ENCODE results near the gene PTPRN2. TPM values are rescaled to one million over a fixed set of nuclear protein-coding genes. Genes with fewer than 3 reads are reported as not detected.

Gene PTPRN2
- total and polyA plus RNA-seq, 2 of the 8 experiments (the other 6 are each of a cell fraction or from before 2014, with no cell fraction given), result 2.6 to 4.5 TPM

GRCh38 chr7:158520825-158521224 is 66.8 kb downstream of the PTPRN2 start:
- no peak overlapping the region for H2BK20ac ChIP-seq (ENCODE audit: low read length)
- H3K79me2 ChIP-seq (ENCODE audit: control insufficient read depth in 1 of 2, insufficient read depth in 2 of 2, low read length in 2 of 2), result no peaks in the 10 kb centered on the region
- H4K20me1 ChIP-seq (replicated peaks in 1 of 2; ENCODE audit: control insufficient read depth in 1 of 2, insufficient read depth in 2 of 2, low read length in 2 of 2), result peaks cover 0 to 2% of the 10 kb centered on the region in 2 experiments
- H3K36me3 ChIP-seq (ENCODE audit: control insufficient read depth in 2 of 4, insufficient read depth in 4 of 4, low read length in 3 of 4), result no peaks in the 10 kb centered on the region
- no peak overlapping the region for H3K14ac ChIP-seq (ENCODE audit: insufficient read length)
- H3K4me1 ChIP-seq (replicated peaks in 1 of 4; ENCODE audit: control insufficient read depth in 3 of 4, insufficient read depth in 4 of 4, low read length in 3 of 4), result no peaks in the 10 kb centered on the region
- no peak overlapping the region for H2BK12ac ChIP-seq (ENCODE audit: low read depth, low read length)
- DNase-seq (ENCODE audit: low read depth in 1 of 2, low spot score in 2 of 2) (no peak), FAIRE-seq (no peak)
- ChIA-PET POLR2A (ENCODE audit: partially characterized antibody) (no interaction called here), CTCF (ENCODE audit: partially characterized antibody) (no interaction called here)
- no peak overlapping the region for H3K4me2 ChIP-seq (ENCODE audit: insufficient read depth in 1 of 2, low read depth in 2 of 2, low read length in 2 of 2)
- no peak overlapping the region for H2BK15ac ChIP-seq (ENCODE audit: low read length)
- no peak overlapping the region for H2AK5ac ChIP-seq (ENCODE audit: low read depth, low read length)
- H3K56ac ChIP-seq (replicated peaks; ENCODE audit: insufficient read length, low read depth, low read length), result no peak overlapping the region
- H3K23me2 ChIP-seq (ENCODE audit: low read depth, low read length), result no peaks in the 10 kb centered on the region
- 92% methylated on average over 9 of the region's 9 CpGs; no CpG with 5 or more reads in 1 of the 2 experiments for WGBS, 2 experiments (ENCODE audit: extremely low coverage in 1 of 2, insufficient coverage in 1 of 2, insufficient read length in 1 of 2, insufficient replicate concordance in 2 of 2, low coverage in 1 of 2, low lambda C conversion rate in 2 of 2, missing lambda C conversion rate in 1 of 2)
- no peak overlapping the region for H2AFZ ChIP-seq (ENCODE audit: low read length)
- H3K9me3 ChIP-seq (ENCODE audit: insufficient read depth in 2 of 2, low read depth in 1 of 2, low read length in 1 of 2), result peaks cover 12 to 19% of the 10 kb centered on the region in 2 experiments
- no peak overlapping the region for H3K18ac ChIP-seq (ENCODE audit: extremely low read depth, low read length)
- H3K9ac ChIP-seq (replicated peaks in 1 of 4; ENCODE audit: extremely low read depth in 1 of 4, low read depth in 3 of 4, low read length in 3 of 4), result no peak overlapping the region
- no peak overlapping the region for H3K23ac ChIP-seq (ENCODE audit: insufficient read length)
- H4K91ac ChIP-seq (replicated peaks; ENCODE audit: insufficient read length, low read length), result no peak overlapping the region
- no peak overlapping the region for H3K27ac ChIP-seq (ENCODE audit: low read depth, low read length)
- no peak overlapping the region for H3K4me3 ChIP-seq (ENCODE audit: extremely low read depth in 1 of 4, insufficient read depth in 2 of 4, low read depth in 3 of 4, low read length in 4 of 4)
- no peak overlapping the region for H2BK5ac ChIP-seq (ENCODE audit: low read depth, low read length)
- H3K79me1 ChIP-seq (ENCODE audit: low read depth, low read length), result no peaks in the 10 kb centered on the region
- H4K5ac ChIP-seq (ENCODE audit: insufficient read length, low read depth, low read length), result no peak overlapping the region
- no peak overlapping the region for H2BK120ac ChIP-seq (replicated peaks; ENCODE audit: low read depth, low read length)
- no peaks in the 10 kb centered on the region for H3K27me3 ChIP-seq (replicated peaks in 1 of 4; ENCODE audit: control insufficient read depth in 3 of 4, extremely low read depth in 1 of 4, insufficient read depth in 3 of 4, low read length in 3 of 4)
- H4K8ac ChIP-seq (ENCODE audit: extremely low read depth, insufficient read depth, low read length), result no peak overlapping the region
- no peak overlapping the region for H3K4ac ChIP-seq (replicated peaks; ENCODE audit: insufficient read length, low read depth, low read length)
- TF ChIP-seq SP2 (IDR thresholded peaks at IDR 0.05; ENCODE audit: low read length) (no peak), E2F6 (IDR thresholded peaks at IDR 0.05) (no peak), GTF2F1 (IDR thresholded peaks at IDR 0.05; ENCODE audit: borderline replicate concordance, low read depth, low read length) (no peak), SIN3A (conservative IDR thresholded peaks at IDR 0.05 in 1 of 2, IDR thresholded peaks at IDR 0.05 in 1 of 2; ENCODE audit: low read depth in 1 of 2, low read length in 2 of 2) (no peak), KDM1A (IDR thresholded peaks at IDR 0.05; ENCODE audit: borderline replicate concordance, low read length) (no peak), TBP (IDR thresholded peaks at IDR 0.05; ENCODE audit: low read depth, low read length) (no peak), FOSL1 (IDR thresholded peaks at IDR 0.05; ENCODE audit: insufficient read depth, low read depth, low read length) (no peak), RBBP5 (IDR thresholded peaks at IDR 0.05; ENCODE audit: borderline replicate concordance, low read depth, low read length) (no peak), CREB1 (IDR thresholded peaks at IDR 0.05) (no peak), SAP30 (IDR thresholded peaks at IDR 0.05; ENCODE audit: insufficient read depth, insufficient replicate concordance, low read length) (no peak), JUN (IDR thresholded peaks at IDR 0.05; ENCODE audit: low read depth, low read length) (no peak), ATF3 (IDR thresholded peaks at IDR 0.05; ENCODE audit: insufficient read depth, low read depth, low read length) (no peak), SUZ12 (IDR thresholded peaks at IDR 0.05; ENCODE audit: low read length) (no peak), POLR2A (IDR thresholded peaks at IDR 0.05; ENCODE audit: control extremely low read depth in 1 of 2, low read depth in 2 of 2, low read length in 2 of 2) (no peak)

Measured in H1 (cell line).